Activated CD4-positive, CD25-positive, alpha-beta regulatory T cell treated with anti-CD3 and anti-CD28 coated beads, Interleukin-2, amount 50 U/mL, for 72 hours (primary cell): ENCODE data around the gene DISC1.
"Not testable (repeated sequence)": the region's sequence is repeated elsewhere in the genome, so short reads cannot be mapped to it uniquely, and the experiment has no call there.

Source experiments
- DNase-seq: peaks from one replicate; pipeline ENCODE4 v3.0.0; 2021

Gene DISC1

DNA sequence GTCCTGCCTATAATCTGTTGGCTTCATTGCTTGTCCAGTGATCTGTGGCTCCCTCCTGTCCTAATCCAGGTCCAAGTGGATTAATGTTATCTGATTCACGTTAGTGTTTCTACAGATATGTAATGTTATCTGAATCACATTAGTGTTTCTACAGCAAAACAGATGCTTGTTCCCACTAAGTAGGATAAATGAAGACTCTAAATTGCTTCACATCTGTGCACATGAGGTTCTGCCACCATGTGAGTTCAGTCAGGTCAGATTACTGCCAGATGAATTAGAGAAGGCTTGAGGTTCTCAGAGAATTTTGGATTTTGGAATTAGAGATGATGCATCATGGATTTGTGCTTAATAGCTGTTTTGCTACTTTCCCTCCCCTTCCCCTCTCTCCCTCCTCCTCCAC lies 13.2 kb downstream of the DISC1 start:
- DNase-seq: no peak

DNA sequence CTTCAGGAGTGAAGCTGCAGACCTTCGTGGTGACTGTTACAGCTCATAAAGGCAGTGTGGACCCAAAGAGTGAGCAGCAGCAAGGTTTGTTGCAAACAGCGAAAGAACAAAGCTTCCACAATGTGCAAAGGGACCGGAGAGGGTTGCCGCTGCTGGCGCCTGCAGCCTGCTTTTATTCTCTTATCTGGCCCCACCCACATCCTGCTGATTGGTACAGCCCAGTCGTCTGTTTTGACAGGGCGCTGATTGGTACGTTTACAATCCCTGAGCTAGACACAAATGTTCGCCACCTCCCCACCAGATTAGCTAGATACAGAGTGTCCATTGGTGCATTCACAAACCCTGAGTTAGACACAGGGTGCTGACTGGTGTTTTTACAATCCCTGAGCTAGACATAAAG lies 14.9 kb downstream of the DISC1 start:
- not testable (repeated sequence) for DNase-seq

DNA sequence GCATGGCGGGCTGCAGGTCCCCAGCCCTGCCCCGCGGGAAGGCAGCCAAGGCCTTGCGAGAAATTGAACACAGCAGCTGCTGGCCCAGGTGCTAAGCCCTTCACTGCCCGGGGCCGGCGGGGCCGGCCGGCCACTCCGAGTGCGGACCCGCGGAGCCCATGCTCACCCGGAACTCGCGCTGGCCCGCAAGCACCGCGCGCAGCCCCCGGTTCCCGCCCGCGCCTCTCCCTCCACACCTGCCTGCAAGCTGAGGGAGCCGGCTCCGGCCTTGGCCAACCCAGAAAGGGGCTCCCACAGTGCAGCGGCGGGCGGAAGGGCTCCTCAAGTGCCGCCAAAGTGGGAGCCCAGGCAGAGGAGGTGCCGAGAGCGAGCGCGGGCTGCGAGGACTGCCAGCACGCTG lies 15.5 kb downstream of the DISC1 start:
- not testable (repeated sequence) for DNase-seq

DNA sequence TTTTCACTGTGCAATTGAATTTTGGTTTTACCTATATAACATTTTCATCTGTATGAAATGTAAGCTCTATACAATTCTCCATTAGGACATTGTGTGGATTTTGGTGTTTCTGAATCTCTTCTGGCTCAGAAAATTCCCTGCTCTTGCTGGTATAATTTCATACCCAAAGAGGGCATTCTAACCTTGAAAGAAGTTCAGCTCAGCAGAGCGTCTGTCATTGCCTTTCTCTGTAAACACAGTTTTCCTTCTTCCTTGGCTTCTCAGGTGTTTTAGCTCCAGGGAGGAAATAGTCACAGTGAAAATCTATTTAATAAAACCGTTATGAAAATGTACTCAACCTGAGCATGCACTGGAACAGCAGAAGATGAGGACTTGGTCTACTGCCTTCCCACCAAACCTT lies 16.0 kb downstream of the DISC1 start:
- no peak for DNase-seq

DNA sequence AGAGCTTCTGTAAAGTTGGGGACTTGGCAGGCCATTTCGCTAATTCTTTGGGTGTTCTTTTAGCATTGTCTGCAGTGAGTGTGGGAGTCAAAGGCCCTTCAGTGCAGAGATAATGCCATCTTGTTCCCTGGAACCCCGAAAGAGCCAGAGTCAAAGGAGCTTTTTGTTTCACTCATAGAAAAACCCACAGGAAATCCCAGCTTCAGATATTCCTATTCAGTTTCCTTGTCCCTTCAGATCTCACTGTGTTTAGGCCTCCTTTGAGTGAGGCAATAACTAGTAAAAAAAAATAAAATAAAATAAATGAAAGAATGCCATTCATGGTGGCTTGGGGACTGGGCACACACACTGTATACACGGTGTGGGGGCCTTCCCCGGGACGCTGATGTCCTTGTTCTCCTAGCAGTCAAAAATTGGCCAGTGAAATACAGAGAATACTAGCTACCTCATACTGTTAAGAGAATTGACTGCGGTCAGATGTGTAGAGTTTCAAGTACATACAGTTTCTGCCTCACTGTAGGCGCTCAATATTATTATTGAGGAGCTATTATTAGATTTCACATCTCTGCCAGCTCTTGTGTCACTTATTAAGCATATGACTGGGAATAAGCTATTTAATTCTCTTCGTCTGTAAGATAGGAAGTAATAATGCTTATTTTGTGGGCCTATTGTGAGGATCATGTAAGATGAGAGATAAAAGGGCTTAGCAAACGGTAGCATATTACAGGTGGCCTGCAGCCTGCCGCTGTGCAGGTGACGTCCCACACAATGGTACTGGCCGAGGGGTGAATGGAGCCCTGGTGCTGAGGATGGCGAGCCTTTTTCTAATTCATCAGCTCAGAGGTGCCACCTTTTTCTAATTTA lies 16.7 kb downstream of the DISC1 start:
- DNase-seq: no peak

DNA sequence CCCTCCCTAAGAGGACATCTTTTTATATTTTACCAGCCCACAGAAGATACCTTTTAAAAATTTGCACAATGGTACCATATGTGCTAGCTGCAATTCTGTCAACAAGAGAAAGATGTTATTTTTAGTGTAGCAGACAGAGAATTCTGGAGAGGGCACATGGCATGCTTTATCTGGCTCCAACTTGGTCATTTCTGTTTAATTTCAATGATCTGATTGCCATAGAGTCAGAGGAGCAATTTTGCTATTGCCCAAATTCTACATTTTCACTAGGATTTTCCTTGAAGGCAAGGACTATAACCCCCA lies 17.3 kb downstream of the DISC1 start:
- DNase-seq: no peak

DNA sequence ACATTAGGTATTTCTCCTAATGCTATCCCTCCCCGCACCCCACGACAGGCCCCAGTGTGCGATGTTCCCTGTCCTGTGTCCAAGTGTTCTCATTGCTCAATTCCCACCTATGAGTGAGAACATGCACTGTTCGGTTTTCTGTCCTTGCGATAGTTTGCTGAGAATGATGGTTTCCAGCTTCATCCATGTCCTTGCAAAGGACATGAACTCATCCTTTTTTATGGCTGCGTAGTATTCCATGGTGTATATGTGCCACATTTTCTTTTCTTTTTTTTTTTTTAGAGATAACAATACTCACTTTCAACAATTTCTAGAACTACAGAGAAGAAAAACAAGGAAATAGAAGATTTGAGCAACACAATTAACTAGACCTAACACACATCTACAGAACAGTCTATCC lies 19.0 kb downstream of the DISC1 start:
- DNase-seq: not testable (repeated sequence)

DNA sequence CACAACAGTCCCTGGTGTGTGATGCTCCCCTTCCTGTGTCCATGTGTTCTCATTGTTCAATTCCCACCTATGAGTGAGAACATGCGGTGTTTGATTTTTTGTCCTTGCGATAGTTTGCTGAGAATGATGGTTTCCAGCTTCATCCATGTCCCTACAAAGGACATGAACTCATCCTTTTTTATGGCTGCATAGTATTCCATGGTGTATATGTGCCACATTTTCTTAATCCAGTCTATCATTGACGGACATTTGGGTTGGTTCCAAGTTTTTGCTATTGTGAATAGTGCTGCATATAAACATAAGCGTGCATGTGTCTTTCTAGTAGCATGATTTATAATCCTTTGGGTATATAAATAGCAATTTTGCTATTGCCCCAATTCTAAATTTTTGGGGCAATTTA lies 19.6 kb downstream of the DISC1 start:
- not testable (repeated sequence) for DNase-seq

DNA sequence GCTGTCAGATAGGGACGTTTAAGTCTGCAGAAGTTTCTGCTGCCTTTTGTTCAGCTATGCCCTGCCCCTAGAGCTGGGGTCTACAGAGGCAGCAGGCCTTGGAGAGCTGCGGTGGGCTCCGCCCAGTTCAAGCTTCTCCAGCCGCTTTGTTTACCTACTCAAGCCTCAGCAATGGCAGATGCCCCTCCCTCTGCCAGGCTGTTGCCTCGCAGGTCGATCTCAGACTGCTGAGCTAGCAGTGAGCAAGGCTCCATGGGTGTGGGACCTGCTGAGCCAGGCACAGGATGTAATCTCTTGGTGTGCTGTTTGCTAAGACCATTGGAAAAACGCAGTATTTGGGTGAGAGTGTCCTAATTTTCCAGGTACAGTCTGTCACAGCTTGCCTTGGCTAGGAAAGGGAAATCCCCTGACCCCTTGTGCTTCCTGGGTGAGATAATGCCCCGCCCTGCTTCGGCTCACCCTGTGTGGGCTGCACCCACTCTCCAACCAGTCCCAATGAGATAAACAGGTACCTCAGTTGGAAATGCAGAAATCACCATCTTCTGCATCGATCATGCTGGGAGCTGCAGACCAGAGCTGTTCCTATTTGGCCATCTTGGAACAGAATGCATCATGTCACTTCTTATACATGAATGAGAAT lies 25.2 kb downstream of the DISC1 start:
- DNase-seq: not testable (repeated sequence)

DNA sequence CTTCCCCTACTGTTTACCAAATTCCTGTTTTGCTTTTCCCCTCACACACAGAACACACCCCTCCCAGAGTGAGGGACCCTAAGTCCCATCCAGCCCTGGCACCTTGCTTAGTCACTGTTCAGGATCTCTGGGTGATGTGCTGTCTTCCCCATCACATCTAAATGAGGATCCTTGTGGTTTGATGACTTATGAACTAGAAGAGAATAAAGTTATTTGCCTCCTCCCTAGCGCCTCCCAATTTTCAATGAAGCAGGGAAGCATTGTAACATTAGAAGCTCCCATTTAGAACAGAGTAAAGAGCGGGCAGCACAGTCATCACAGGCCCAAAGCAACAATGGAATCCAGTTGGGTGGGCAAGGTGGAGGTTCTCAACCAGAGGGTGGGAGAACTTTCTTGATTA lies 27.0 kb downstream of the DISC1 start:
- DNase-seq: no peak

DNA sequence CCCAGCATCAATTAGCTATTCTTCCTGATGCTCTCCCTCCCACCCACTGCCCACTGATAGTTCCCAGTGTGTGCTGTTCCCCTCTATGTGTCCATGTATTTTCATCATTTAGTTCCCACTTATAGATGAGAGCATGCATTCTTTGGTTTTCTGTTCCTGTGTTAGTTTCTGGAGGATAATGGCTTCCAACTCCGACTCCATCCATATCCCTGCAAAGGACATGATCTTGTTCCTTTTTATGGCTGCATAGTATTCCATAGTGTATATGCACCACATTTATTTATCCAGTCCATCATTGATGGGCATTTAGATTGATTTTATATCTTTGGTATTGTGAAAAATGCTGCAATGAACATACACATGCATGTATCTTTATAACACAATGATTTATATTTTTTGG lies 30.2 kb downstream of the DISC1 start:
- DNase-seq: no peak

DNA sequence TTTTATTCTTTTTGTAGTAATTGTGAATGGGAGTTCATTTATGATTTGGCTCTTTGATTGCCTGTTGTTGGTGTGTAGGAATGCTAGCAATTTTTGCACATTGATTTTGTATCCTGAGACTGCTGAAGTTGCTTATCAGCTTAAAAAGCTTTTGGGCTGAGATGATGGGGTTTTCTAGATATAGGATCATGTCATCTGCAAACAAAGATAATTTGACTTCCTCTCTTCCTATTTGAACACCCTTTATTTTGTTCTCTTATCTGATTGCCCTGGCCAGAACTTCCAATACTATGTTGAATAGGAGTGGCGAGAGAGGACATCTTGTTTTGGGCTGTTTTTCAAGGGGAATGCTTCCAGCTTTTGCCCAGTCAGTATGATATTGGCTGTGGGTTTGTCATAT lies 31.6 kb downstream of the DISC1 start:
- not testable (repeated sequence) for DNase-seq

DNA sequence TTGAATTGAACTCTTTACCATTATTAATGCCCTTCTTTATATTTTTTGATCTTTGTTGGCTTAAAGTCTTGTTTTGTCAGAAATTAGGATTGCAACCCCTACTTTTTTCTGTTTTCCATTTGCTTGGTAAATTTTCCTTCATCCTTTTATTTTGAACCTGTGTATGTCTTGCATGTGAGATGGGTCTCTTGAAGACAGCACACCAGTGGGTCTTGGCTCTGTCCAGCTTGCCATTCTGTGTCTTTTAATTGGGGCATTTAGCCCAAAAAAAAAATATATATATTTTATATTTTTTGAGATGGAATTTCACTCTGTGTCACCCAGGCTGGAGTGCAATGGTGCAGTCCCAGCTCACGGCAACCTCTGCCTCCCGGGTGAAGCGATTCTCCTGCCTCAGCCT lies 33.6 kb downstream of the DISC1 start:
- DNase-seq: no peak

DNA sequence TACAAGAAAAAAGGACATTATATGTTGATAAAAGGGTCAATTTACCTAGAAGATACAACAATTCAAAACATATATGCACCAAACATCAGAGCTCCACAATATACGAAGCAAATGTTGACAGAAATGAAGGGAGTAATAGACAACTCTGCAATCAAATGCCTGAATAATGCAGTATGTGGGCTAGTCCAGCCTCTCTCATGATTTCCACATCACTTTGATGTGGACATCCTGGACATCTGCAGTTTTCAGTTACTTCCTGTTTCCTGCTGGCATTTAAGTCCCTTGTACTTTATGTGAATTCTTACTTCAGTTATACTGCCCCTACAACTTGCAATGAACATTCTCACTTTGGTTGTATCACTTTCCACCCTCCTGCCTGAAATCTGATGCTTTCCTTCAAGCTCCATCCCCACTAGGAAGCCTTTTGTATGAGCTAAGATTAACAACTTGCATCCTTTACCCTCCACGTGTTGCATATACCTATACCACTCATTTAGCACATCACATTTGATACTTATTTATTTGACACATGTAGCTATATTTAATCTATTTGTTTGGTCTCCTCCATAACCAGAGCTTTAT lies 36.7 kb downstream of the DISC1 start:
- no peak for DNase-seq

DNA sequence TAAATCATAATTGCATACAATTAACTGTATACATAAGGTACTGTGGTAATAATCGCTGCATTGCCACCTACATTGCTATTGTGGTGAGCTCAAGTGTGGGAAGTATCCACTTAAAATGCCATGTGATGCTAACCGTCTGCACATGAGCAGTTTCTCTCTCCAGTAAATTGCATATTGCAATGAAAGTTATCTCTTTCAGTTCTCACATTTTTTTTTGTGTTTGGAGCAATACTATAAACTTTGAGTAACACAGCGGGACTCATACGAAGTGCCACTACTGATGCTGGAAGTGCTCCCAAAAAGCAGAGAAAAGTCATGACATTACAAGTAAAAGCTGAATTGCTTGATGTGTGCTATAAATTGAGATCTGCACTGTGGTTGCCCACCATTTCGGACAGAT lies 38.5 kb downstream of the DISC1 start:
- no peak for DNase-seq

DNA sequence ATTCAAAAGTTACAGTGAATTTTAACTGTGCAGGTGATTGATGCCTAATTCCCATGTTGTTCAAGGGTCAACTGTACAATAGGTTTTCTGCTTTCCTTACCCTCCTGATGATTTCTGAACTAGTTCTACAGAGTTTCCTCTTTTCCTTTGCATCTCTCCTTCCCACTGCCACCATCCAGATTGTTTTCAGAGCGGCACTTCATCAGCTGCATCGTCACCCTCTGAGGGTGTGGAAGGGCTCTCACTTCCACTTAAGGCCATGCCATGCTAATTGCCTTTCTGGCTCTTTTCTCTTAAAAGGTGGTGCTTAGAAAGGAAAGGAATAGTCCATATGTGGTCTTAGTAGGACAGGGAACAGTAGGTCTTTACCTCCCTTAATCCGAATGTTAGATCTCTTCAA lies 39.1 kb downstream of the DISC1 start:
- DNase-seq: no peak

DNA sequence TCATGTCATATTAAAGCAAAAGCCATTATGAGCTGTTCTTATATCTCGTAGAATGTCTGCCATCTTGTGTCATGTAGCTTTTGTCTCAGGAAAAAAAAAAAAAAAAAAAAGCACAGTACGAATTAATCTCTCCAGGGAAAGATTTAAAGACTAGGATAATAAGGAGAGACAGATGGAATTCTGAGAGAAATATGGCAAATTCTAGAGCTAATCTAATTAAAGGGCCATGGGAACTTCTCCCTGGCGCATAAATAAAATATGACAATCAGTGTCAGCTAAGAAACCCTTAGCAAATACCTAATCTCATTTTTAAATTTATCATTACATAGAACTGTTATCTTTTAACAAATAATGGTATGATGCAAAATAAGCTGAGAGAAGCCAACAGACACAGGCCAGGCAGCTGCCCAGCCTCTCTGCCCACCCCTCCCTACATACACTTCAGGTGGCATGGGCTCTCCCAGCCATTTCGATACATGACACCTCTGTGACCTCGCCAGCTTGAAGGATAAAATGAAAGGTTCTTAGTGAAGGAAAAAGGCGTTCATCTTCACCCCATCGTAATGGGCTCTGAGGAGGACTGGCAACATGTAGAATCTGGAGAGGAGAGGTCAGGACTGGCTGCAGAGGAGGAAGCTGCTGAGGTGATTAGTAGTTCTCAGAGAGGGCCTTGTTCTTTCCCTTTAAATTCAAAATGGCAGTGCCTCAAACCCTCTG lies 39.8 kb downstream of the DISC1 start:
- DNase-seq: no peak

DNA sequence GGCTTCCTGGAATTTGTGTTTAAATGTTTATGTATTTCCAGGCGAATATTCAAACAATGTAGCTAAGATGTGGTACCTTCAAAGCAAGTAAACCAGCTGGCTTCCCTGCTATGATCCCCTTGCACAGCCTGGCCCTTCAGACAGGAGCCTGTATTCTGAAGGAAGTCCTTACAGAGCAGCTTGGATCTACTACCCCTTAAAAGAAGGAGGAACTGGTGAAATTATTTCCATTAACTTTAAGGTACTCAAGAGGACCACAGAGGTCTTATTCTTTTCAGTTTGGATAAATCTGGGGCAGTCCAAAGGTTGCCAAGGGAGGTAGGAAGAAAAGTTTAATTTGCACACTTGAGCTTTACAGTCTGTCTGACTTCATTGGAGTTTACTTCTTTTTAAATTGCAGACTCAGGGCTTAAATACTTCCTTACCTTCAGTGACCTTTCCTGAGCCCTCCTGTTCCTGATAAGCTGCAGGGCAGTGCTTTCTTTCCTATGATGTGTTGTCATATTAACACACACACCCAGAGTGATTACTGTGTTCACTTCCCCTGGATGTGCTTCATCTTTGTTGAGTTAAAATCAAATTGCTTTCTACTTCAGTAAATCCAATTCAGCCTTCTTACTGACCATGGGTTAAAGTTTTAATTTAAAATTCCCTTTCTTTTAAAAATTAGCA lies 40.5 kb downstream of the DISC1 start:
- DNase-seq: no peak

DNA sequence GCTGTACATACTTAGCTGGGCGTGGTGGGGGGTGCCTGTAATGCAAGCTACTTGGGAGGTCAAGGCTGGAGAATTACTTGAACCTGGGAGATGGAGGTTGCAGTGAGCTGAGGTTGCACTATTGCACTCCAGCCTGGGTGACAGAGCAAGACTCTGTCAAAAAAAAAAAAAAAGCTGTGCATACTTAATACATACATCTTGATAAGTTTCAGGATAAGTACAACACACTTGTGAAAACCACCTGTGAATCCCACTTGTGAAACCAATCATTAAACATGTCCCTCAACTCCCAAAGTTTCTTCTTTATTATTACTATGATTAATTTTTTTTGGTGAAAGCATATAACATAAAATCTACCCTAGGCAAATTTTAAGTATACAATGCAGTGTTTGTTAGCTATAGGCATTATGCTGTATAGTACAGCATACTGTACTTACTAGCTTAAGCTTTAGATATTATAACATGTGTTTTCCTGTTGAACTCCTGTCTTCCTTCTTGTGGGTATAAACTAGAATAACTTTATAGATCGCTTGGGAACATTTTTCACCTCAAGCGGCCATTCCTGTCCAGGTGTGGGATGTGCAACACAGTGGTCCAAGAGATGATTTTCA lies 41.4 kb downstream of the DISC1 start:
- no peak for DNase-seq

DNA sequence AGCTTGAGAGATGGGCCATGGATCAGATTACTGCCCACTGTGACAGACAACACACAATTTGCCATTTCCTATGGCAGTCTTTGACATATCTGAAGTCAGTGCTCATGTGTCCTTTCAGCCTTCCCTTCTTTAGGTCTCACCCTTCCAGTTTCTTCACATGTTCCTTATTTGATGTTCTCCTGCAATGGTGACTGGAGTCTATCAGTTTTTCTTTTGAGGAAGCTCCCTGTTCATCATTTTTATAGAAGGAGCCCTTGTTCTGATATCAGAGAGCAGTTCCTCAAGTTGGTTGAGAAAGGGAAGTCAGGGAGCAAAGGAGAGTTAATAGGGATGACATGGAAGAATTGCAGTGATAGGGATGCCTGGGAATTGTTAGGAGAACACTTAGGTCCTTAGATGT lies 42.2 kb downstream of the DISC1 start:
- DNase-seq: no peak

DNA sequence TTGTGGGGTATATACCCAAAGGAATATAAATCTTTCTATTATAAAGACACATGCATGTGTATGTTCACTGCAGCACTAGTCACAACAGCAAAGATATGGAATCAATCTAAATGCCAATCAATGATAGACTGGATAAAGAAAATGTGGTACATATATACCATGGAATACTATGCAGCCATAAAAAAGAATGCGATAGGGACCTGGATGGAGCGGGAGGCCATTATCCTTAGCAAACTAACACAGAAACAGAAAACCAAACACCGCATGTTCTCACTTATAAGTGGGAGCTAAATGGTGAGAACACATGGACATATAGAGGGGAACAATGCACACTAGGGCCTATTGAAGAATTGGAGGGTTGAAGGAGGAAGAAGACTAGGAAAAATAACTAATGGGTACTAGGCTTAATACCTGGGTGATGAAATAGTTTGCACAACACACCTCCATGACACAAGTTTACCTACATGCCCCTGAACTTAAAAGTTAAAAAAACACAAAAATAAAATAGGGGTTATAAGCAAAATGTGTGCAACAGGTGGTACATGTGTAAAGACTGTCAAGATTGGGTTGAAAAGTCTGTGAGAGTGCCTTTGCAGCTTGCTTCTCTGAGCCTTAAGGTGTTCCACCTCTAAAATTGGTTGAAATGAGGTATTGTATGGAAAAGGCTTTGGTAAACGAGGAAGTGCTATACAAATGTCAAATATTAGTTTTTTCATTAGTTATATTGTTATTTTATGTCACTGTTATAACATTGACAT lies 43.5 kb downstream of the DISC1 start:
- DNase-seq: not testable (repeated sequence)

DNA sequence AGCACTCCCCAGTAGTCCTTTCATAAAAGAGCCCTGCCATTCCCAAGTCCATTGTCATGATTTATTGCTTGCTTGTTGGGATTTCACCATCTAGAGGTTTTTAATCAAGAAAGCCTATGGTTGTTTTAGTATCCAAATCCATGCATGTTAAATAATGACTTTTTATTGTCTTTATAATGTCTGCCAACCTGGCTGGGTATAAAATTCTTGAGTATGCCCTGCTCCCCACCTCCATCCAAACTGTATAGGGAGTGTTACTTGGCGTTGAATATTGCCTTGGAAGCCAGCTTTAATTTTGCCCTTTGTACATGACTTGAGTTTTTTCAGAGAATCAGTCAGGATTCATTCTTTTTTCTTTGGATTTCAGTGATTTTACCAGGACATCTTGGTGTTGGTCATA lies 44.2 kb downstream of the DISC1 start:
- DNase-seq: no peak
